HL-60 (cell line): ENCODE data around the gene FUT8.

Experiments
- POLR2AphosphoS5 ChIP-seq: IDR thresholded peaks from 2 replicates; pipeline ENCODE4 v1.6.1; 2012; ENCODE audit warnings: low read depth
- TF ChIP-seq, protein P1 (sequence below): IDR thresholded peaks from one replicate; pipeline ENCODE4 v1.5.1; 2011; ENCODE audit warnings: low read length, control low read depth, inconsistent platforms; ENCODE audit not compliant: insufficient read depth

DNA sequence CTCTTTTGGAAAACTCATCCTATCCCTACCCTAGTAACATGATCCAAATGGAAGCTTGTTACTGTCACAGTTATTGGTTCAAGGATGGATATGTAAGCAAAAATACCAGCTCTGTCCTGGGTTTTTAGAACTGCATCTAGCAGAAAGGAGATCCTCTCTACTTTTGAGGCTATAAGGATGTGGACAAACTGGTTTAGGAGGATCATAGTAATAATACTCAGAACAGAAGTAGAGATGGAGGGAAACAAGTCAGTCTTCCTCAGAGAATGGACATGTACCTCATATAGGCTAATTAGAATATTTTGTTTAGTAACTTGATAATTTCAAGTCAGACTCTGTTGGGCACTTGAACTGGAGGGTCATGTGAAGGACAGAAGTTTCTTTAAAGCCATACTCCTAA is 26.6 kb downstream of the FUT8 start:
- TF ChIP-seq, protein P1, sequence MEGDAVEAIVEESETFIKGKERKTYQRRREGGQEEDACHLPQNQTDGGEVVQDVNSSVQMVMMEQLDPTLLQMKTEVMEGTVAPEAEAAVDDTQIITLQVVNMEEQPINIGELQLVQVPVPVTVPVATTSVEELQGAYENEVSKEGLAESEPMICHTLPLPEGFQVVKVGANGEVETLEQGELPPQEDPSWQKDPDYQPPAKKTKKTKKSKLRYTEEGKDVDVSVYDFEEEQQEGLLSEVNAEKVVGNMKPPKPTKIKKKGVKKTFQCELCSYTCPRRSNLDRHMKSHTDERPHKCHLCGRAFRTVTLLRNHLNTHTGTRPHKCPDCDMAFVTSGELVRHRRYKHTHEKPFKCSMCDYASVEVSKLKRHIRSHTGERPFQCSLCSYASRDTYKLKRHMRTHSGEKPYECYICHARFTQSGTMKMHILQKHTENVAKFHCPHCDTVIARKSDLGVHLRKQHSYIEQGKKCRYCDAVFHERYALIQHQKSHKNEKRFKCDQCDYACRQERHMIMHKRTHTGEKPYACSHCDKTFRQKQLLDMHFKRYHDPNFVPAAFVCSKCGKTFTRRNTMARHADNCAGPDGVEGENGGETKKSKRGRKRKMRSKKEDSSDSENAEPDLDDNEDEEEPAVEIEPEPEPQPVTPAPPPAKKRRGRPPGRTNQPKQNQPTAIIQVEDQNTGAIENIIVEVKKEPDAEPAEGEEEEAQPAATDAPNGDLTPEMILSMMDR: no peak
- TF ChIP-seq POLR2AphosphoS5: no peak
